Spinal cord (tissue), 10 donors: ENCODE data around the gene INHBB. TPM values are rescaled to one million over a fixed set of nuclear protein-coding genes. Genes with fewer than 3 reads are reported as not detected.

ENCODE experiments used
- DNase-seq, 6 donors: peaks; one replicate each; pipeline versions ENCODE4 v3.0.0 to v3.0.0-alpha.2; 2013 to 2015; ENCODE audit warnings: low spot score in 6 of 6, low read depth in 4 of 6
- H3K27ac ChIP-seq: one replicate; pipeline ENCODE4 v1.5.1; 2013; ENCODE audit warnings: low read depth, low read length, control low read depth
- H3K27me3 ChIP-seq: one replicate; pipeline ENCODE4 v1.6.1; 2013; ENCODE audit warnings: low read length; ENCODE audit not compliant: control insufficient read depth, insufficient read depth
- H3K36me3 ChIP-seq: one replicate; pipeline ENCODE4 v1.6.1; 2013; ENCODE audit warnings: low read length; ENCODE audit not compliant: control insufficient read depth, insufficient read depth
- H3K4me1 ChIP-seq: one replicate; pipeline ENCODE4 v1.6.1; 2013; ENCODE audit warnings: low read length; ENCODE audit not compliant: control insufficient read depth, insufficient read depth
- H3K4me3 ChIP-seq: one replicate; pipeline ENCODE4 v1.5.1; 2013; ENCODE audit warnings: low read depth, low read length, control low read depth
- H3K9me3 ChIP-seq: one replicate; pipeline ENCODE4 v1.6.1; 2013; ENCODE audit warnings: low read length; ENCODE audit not compliant: control insufficient read depth, insufficient read depth
- WGBS: methylation state at CpG from one replicate; pipeline ENCODE4 v1.1.5; 2013; ENCODE audit warnings: missing lambda C conversion rate; ENCODE audit not compliant: insufficient coverage; 5-methylcytosine and 5-hydroxymethylcytosine counted together
- polyA plus RNA-seq, 2 donors: library from polyadenylated mRNA; unstranded; fragments of 120-200 nt; gene quantifications; one replicate each; pipeline ENCODE4 v1.2.1, GENCODE V29; 2013; ENCODE audit not compliant: insufficient read length in 2 of 2
- total RNA-seq, 2 donors: library from RNA; depleted of rRNA in 1 of 2; stranded (reverse); fragments of 120-200 nt in 1 of 2; fragments of >200 nt in 1 of 2; gene quantifications; one replicate each; pipeline versions ENCODE4 v1.2.3 to v1.2.4, GENCODE V29; 2013 to 2014
- donor health status: healthy.

INHBB gene
- total and polyA plus RNA-seq, 4 donors, result 2.0 to 13.2 (median 6.5) TPM

GRCh38 chr2:120362926-120363325 is 17.0 kb downstream of the INHBB start:
- no peaks in the 10 kb centered on the region for H3K27me3 ChIP-seq
- H3K9me3 ChIP-seq, result no peaks in the 10 kb centered on the region
- no peaks in the 10 kb centered on the region for H3K36me3 ChIP-seq
- H3K27ac ChIP-seq, result no peak overlapping the region
- H3K4me1 ChIP-seq, result no peaks in the 10 kb centered on the region
- WGBS, result 100% methylated on average over 1 of the region's 11 CpGs
- H3K4me3 ChIP-seq, result no peak overlapping the region
- DNase-seq, result no peak

- no peak overlapping the region for H3K4me3 ChIP-seq
- 79% methylated on average over 13 of the region's 13 CpGs for WGBS
- no peaks in the 10 kb centered on the region for H3K27me3 ChIP-seq
- no peaks in the 10 kb centered on the region for H3K36me3 ChIP-seq
- H3K27ac ChIP-seq, result no peak overlapping the region
- no peaks in the 10 kb centered on the region for H3K9me3 ChIP-seq
- no peaks in the 10 kb centered on the region for H3K4me1 ChIP-seq
- no peak for DNase-seq
Measured at GRCh38 chr2:120365236-120365793, 19.4 kb downstream of the INHBB start.

GRCh38 chr2:120366698-120367097 is 20.8 kb downstream of the INHBB start:
- 95% methylated on average over 10 of the region's 11 CpGs for WGBS
- no peaks in the 10 kb centered on the region for H3K9me3 ChIP-seq
- no peaks in the 10 kb centered on the region for H3K27me3 ChIP-seq
- no peaks in the 10 kb centered on the region for H3K4me1 ChIP-seq
- no peaks in the 10 kb centered on the region for H3K36me3 ChIP-seq
- no peak for DNase-seq
- no peak overlapping the region for H3K4me3 ChIP-seq
- no peak overlapping the region for H3K27ac ChIP-seq

GRCh38 chr2:120367221-120367620 is 21.3 kb downstream of the INHBB start:
- H3K36me3 ChIP-seq, result no peaks in the 10 kb centered on the region
- no peak for DNase-seq
- 82% methylated on average over 8 of the region's 8 CpGs for WGBS
- no peaks in the 10 kb centered on the region for H3K9me3 ChIP-seq
- H3K27me3 ChIP-seq, result no peaks in the 10 kb centered on the region
- no peak overlapping the region for H3K4me3 ChIP-seq
- H3K27ac ChIP-seq, result no peak overlapping the region
- H3K4me1 ChIP-seq, result no peaks in the 10 kb centered on the region

- 72% methylated on average over 4 of the region's 5 CpGs for WGBS
- no peak for DNase-seq
- H3K4me1 ChIP-seq, result no peaks in the 10 kb centered on the region
- no peaks in the 10 kb centered on the region for H3K36me3 ChIP-seq
- H3K4me3 ChIP-seq, result no peak overlapping the region
- no peak overlapping the region for H3K27ac ChIP-seq
- no peaks in the 10 kb centered on the region for H3K9me3 ChIP-seq
- H3K27me3 ChIP-seq, result no peaks in the 10 kb centered on the region
Measured at GRCh38 chr2:120367649-120368048, 21.7 kb downstream of the INHBB start.

- Histone ChIP-seq H3K9me3 (no peaks in the 10 kb centered on the region), H3K27me3 (no peaks in the 10 kb centered on the region), H3K4me3 (no peak overlapping the region), H3K36me3 (no peaks in the 10 kb centered on the region), H3K27ac (no peak overlapping the region), H3K4me1 (no peaks in the 10 kb centered on the region)
- no peak for DNase-seq
- 85% methylated on average over 3 of the region's 3 CpGs for WGBS
Measured at GRCh38 chr2:120368086-120368485, 22.1 kb downstream of the INHBB start.

GRCh38 chr2:120369250-120369649 is 23.3 kb downstream of the INHBB start:
- 100% methylated on average over 1 of the region's 4 CpGs for WGBS

GRCh38 chr2:120371969-120372625 is 26.2 kb downstream of the INHBB start:
- WGBS, result 55% methylated on average over 15 of the region's 16 CpGs
- H3K27ac ChIP-seq, result no peak overlapping the region
- peaks cover 2% of the 10 kb centered on the region for H3K27me3 ChIP-seq
- no peaks in the 10 kb centered on the region for H3K36me3 ChIP-seq
- no peak for DNase-seq
- no peak overlapping the region for H3K4me3 ChIP-seq
- H3K9me3 ChIP-seq, result no peaks in the 10 kb centered on the region
- peaks cover 7% of the 10 kb centered on the region for H3K4me1 ChIP-seq

More at GRCh38 chr2:120369250-120369649, 23.3 kb downstream of the INHBB start:
- DNase-seq, result no peak
- Histone ChIP-seq H3K36me3 (no peaks in the 10 kb centered on the region), H3K9me3 (no peaks in the 10 kb centered on the region), H3K4me3 (no peak overlapping the region), H3K27ac (no peak overlapping the region), H3K4me1 (peaks cover 7% of the 10 kb centered on the region), H3K27me3 (no peaks in the 10 kb centered on the region)

GRCh38 chr2:120372816-120373215 is 26.9 kb downstream of the INHBB start:
- H3K27ac ChIP-seq, result no peak overlapping the region
- DNase-seq, result no peak
- H3K36me3 ChIP-seq, result no peaks in the 10 kb centered on the region
- 87% methylated on average over 3 of the region's 4 CpGs for WGBS
- H3K27me3 ChIP-seq, result peaks cover 2% of the 10 kb centered on the region
- H3K4me3 ChIP-seq, result no peak overlapping the region
- peaks cover 7% of the 10 kb centered on the region for H3K4me1 ChIP-seq
- no peaks in the 10 kb centered on the region for H3K9me3 ChIP-seq

- peaks cover 2% of the 10 kb centered on the region for H3K27me3 ChIP-seq
- 21% methylated on average over 9 of the region's 10 CpGs for WGBS
- no peaks in the 10 kb centered on the region for H3K36me3 ChIP-seq
- peaks cover 7% of the 10 kb centered on the region for H3K4me1 ChIP-seq
- no peak overlapping the region for H3K4me3 ChIP-seq
- no peak overlapping the region for H3K27ac ChIP-seq
- no peaks in the 10 kb centered on the region for H3K9me3 ChIP-seq
- DNase-seq, result peak in 3 of 6 donors; percentile 12 to 69 (median 33)
Measured at GRCh38 chr2:120373424-120373823, 27.5 kb downstream of the INHBB start.
